LNCAP (cell line): ENCODE measurements around the gene SLC1A1.

Experiments
- TF ChIP-seq, protein P1 (sequence below): fragments of 450-650 bp; IDR thresholded peaks from 2 replicates; pipeline ENCODE4 v1.5.1; 2017; ENCODE audit warnings: mild to moderate bottlenecking

The SLC1A1 gene

DNA sequence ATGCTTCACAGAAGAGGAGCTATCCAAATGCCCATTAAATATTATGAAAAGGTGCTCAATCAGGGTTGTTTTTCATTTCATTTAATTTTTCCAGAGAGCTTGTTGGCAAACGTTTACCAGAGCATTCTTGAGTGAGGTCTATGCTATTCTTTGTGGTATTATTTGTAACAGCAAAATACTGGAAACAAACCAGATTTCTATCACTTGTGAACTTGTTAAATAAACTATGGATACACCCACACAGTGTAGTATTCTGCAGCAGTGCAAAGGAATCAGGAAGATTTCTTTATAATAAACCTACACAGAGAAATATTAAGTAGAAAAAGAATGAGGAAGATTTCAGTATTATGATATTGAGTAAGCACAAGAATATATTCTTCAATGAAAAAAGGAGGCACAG, 15.0 kb upstream of the SLC1A1 start:
- TF ChIP-seq, protein P1, sequence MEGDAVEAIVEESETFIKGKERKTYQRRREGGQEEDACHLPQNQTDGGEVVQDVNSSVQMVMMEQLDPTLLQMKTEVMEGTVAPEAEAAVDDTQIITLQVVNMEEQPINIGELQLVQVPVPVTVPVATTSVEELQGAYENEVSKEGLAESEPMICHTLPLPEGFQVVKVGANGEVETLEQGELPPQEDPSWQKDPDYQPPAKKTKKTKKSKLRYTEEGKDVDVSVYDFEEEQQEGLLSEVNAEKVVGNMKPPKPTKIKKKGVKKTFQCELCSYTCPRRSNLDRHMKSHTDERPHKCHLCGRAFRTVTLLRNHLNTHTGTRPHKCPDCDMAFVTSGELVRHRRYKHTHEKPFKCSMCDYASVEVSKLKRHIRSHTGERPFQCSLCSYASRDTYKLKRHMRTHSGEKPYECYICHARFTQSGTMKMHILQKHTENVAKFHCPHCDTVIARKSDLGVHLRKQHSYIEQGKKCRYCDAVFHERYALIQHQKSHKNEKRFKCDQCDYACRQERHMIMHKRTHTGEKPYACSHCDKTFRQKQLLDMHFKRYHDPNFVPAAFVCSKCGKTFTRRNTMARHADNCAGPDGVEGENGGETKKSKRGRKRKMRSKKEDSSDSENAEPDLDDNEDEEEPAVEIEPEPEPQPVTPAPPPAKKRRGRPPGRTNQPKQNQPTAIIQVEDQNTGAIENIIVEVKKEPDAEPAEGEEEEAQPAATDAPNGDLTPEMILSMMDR: no peak

DNA sequence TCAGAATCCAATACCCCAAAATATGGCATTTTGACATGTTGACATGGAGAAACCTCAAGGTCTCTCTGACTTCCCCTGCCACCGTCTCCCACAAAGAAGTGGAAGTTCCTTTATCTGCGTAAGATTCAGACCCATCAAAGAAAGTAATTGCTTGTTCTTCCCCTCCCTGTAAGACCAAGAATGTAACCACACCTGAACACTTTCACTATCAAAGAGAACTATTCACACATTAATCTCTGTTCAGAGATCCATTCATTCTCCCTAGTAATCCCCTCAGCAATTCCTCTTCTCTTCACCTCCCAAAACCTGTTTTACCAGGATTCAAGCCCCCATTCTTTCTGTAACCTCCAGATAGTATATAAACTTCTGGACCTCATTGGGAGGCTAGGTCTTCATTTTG, 4.1 kb upstream of the SLC1A1 start:
- TF ChIP-seq, protein P1: no peak

DNA sequence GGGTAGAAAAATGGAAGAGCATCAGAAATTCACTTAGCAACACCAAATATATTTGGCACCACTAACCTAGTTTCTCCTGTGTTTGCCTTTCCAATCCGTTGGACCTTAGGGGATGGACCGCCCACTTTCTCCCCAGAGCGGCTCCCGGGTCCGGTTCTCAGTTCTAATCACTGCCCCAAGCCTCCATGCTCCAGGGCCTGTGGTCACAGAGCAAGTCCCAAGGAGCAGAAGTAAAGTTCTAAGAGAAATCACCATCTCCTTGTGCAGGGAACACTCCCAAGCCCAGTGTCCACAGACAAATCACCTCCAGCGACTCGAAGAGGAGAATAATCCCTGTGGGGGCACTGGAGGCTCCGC, 728 bp upstream of the SLC1A1 start:
- TF ChIP-seq, protein P1: no peak

DNA sequence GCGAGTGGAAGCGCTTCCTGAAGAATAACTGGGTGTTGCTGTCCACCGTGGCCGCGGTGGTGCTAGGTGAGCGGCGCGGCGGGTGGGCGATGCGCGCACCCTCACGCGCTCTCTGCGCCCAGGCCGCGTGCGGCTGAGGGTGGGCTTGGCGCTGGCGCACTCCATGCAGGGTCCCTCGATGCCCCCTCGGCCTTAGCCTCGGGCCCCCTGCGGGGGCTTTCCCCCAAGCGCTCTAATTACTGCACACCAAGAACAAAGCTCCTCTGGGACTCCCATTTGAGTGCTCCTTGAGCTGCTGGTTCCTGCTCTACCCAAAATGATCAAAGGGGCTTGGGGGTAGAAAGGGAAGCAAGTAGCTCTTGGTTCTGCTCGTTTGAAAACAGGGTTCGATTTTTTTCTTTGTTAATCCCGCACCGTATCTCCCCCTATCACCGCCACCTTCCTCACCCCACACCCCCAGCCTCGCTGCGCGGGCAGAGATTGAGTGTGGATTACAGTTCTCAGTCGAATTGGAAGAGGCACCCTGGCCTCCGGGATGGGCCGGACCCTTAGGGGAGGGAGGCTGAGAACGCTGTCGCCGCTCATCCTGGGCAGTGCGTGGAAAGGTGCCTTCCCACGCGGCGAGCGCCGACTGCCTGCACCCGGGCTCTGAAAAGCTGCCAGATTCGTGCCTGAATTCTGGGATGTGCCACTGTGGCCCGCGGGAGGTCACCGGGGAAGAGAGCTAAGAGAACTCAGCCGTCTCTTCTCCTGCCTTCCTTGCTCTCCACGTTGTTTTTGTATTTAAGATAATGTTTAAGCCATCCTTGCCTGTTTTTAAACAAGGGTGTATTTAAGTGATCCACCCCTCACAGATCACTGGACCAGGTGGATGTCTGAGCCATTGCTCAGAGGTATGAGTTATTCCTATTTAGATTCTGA, 697 bp downstream of the SLC1A1 start:
- TF ChIP-seq, protein P1: no peak

DNA sequence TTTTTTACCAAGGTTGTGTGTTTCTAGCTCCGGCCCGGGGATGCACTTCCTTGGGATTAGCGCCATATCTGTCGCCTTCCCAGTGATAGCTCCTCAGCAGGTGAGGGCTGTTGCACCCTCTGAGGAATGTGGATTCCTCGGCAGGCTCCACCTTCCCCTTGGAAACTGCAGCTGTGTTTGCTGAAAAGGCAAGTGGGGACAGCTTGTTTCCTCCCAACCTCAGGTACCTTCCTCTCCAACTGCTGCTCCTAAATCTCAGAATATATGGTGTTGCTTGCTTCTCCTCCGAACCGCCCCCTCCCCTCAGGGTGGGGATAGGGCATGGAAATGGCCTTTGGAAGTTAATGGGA, 1.3 kb downstream of the SLC1A1 start:
- TF ChIP-seq, protein P1: no peak

DNA sequence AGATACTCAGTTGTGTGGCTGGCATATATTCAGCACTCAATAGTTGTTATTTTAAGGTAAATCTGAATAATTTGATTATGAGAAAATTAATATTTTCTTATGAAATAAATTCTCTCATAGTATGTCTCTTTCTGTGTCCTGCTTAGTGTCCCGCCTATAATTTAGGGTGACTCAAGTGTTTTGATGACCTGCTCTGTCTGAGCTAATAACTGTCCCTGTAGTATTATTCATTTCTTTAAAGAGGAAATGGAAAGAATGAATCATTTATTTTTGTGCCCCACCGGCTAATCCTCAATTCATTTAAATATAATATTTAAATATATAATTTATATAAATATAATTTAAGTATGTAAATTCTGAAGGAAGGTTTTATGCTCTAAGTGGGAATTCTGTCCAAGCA, 4.1 kb downstream of the SLC1A1 start:
- TF ChIP-seq, protein P1: no peak

DNA sequence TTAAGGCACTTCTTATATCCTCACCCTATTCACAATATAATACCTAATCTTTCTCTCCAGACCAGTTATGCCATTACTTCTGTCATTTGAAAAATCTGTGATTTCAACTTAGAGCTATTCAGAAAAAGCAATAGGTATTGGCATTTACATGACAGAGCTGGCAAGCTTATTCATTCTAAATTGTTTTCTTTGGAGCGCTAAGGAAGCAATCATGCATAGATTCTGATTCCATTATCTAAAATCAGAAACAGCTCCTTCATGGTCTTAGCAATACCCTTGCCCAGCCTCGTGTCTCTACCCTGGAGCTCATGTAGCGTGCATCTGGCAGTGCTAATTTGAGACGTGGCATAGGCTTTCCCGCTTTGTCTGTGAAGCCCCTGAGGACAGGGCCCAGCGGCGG, 4.5 kb downstream of the SLC1A1 start:
- TF ChIP-seq, protein P1: no peak

DNA sequence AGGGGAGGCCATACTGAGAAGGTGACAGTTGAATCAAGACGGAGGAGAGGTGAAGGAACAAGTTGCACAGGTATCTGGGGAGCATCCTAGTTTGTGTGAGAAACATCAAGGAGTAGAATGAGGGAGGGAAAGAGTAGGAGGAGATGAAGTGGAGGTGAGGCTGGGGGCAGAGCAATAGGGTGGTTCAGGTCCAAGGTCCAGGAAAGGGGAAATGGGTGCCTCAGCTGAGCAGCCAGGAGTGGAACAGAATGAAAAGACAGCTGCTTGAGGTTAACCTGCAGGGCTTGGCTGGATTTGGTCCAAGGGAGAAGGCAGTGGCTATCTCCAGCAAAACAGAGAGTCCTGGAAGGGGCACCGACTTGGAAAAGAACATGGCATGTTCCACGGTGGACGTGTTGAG, 5.3 kb downstream of the SLC1A1 start:
- TF ChIP-seq, protein P1: no peak
